ENCODE measurements around the gene CC2D1A.

- TF ChIP-seq POLR2A (IDR thresholded peaks at IDR 0.05) (no peak), CTCF (IDR thresholded peaks at IDR 0.05) (no peak)
These were observed 48.2 kb downstream of the CC2D1A start for GRCh38 chr19:13954185-13954584.

All from body of pancreas (tissue), 4 donors.